Measurements from ENCODE around the gene MPZL2. TPM values are rescaled to one million over a fixed set of nuclear protein-coding genes. Genes with fewer than 3 reads are reported as not detected.

Gene MPZL2
- total and polyA plus RNA-seq, 9 of the 15 experiments (the other 6 are each of a cell fraction or from before 2014, with no cell fraction given): 0.09 to 0.28 (median 0.18) TPM; not detected in 2

DNA sequence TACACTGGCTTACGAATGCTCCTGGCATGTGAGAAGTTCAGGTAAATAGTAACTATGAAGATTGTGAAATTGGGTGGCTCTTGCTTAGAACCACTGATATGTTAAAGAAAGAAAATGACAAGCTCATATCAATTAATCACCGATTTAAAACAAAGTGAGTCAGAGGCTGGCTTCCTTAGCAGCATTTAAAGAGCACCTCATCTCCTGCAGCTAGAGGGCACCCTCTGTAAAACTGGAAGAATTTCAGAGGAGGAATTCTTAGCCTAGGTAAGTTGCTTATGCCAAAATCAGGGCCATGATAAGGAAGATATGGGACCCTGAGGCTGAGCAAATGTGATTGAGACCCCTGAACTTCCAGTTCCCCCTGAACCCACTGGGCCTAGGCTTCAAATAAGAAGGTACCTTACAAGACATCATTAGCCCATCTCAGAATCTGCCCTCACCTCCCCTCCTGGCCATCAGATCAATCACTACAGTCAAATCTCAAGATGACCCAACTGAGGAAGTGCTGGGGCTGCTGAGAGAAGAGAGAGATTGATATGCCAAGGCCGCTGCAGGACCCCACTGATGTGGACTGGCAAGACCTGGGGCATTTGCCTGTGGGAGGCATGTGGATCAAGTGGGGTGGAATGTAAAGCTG is 31.8 kb upstream of the MPZL2 start (continued):
- TF ChIP-seq, protein P1, sequence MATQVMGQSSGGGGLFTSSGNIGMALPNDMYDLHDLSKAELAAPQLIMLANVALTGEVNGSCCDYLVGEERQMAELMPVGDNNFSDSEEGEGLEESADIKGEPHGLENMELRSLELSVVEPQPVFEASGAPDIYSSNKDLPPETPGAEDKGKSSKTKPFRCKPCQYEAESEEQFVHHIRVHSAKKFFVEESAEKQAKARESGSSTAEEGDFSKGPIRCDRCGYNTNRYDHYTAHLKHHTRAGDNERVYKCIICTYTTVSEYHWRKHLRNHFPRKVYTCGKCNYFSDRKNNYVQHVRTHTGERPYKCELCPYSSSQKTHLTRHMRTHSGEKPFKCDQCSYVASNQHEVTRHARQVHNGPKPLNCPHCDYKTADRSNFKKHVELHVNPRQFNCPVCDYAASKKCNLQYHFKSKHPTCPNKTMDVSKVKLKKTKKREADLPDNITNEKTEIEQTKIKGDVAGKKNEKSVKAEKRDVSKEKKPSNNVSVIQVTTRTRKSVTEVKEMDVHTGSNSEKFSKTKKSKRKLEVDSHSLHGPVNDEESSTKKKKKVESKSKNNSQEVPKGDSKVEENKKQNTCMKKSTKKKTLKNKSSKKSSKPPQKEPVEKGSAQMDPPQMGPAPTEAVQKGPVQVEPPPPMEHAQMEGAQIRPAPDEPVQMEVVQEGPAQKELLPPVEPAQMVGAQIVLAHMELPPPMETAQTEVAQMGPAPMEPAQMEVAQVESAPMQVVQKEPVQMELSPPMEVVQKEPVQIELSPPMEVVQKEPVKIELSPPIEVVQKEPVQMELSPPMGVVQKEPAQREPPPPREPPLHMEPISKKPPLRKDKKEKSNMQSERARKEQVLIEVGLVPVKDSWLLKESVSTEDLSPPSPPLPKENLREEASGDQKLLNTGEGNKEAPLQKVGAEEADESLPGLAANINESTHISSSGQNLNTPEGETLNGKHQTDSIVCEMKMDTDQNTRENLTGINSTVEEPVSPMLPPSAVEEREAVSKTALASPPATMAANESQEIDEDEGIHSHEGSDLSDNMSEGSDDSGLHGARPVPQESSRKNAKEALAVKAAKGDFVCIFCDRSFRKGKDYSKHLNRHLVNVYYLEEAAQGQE (IDR thresholded peaks at IDR 0.05; ENCODE audit: borderline replicate concordance): peak; percentile 73
- TF ChIP-seq, protein P1 (CRISPR knock-in tag; IDR thresholded peaks at IDR 0.05; ENCODE audit: low read depth): no peak
- TF ChIP-seq PML (IDR thresholded peaks at IDR 0.05; ENCODE audit: low read length): no peak
- TF ChIP-seq, protein P2, sequence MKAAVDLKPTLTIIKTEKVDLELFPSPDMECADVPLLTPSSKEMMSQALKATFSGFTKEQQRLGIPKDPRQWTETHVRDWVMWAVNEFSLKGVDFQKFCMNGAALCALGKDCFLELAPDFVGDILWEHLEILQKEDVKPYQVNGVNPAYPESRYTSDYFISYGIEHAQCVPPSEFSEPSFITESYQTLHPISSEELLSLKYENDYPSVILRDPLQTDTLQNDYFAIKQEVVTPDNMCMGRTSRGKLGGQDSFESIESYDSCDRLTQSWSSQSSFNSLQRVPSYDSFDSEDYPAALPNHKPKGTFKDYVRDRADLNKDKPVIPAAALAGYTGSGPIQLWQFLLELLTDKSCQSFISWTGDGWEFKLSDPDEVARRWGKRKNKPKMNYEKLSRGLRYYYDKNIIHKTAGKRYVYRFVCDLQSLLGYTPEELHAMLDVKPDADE (conservative IDR thresholded peaks at IDR 0.05; ENCODE audit: control insufficient read depth, low read depth, low read length): no peak
- peak; percentile 69 for TF ChIP-seq MEIS2 (IDR thresholded peaks at IDR 0.05; ENCODE audit: partially characterized antibody)
- TF ChIP-seq SMARCA4 (IDR thresholded peaks at IDR 0.05): no peak
- TF ChIP-seq HNRNPUL1 (IDR thresholded peaks at IDR 0.05; ENCODE audit: low read length): no peak
- peak; percentile 58 for TF ChIP-seq FOSL1 (tag; conservative IDR thresholded peaks at IDR 0.05)
- no peak for TF ChIP-seq NR2C1 (IDR thresholded peaks at IDR 0.05)
- no peak for TF ChIP-seq NR2C1 (tag; IDR thresholded peaks at IDR 0.05)
- no peak for TF ChIP-seq ZEB2 (IDR thresholded peaks at IDR 0.05)
- no peak for TF ChIP-seq ZNF584 (CRISPR knock-in tag; IDR thresholded peaks at IDR 0.05; ENCODE audit: low read depth)
- no peak for TF ChIP-seq EP400 (IDR thresholded peaks at IDR 0.05)
- TF ChIP-seq RAD21 (CRISPR knock-in tag; conservative IDR thresholded peaks at IDR 0.05 in 1 of 2, IDR thresholded peaks at IDR 0.05 in 1 of 2): peak; percentile 70 to 85
- TF ChIP-seq GTF2A2 (tag; IDR thresholded peaks at IDR 0.05): no peak

Data from K562 (cell line).